Measurements from ENCODE around the gene INF2. TPM values are rescaled to one million over a fixed set of nuclear protein-coding genes. Genes with fewer than 3 reads are reported as not detected.

Gene INF2
- total and polyA plus RNA-seq, 2 donors (not counting 3 experiments of a cell fraction or from before 2014, with no cell fraction given), result 55.3 to 124 TPM

DNA sequence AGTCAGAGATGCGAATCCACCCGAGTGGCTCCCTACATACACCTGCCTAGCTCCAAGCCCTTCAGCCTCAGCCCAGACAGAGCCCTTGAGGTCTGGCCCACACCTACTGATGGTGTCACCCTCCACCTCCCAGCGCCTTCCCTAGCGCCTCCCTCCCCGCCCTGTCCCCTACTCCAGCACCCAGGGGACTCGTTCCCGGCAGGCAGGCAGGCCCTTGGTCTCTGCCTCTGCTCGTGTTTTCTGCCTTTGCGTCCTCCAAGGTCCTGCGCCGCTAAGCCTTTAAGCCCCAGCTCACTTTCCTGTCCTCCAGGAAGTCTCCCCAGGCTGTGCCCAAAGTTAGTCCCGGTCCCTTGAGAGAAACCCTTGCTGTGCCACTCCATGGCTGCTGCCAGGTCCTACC, 12.7 kb downstream of the INF2 start:
- Histone ChIP-seq H2AFZ (ENCODE audit: low read depth, low read length) (no peak overlapping the region), H3K4me3 (replicated peaks in 1 of 3; ENCODE audit: insufficient read depth in 1 of 3, low read depth in 1 of 3, low read length in 3 of 3) (no peak overlapping the region), H3K9me1 (replicated peaks; ENCODE audit: control insufficient read depth, extremely low read depth, insufficient read depth, low read length) (no peaks in the 10 kb centered on the region), H4K20me1 (replicated peaks; ENCODE audit: control insufficient read depth, extremely low read depth, insufficient read depth, low read length) (no peaks in the 10 kb centered on the region), H3K4me1 (ENCODE audit: control insufficient read depth, extremely low read depth, insufficient read depth, low read length) (no peaks in the 10 kb centered on the region), H3K36me3 (ENCODE audit: control insufficient read depth in 2 of 2, extremely low read depth in 1 of 2, insufficient read depth in 2 of 2, low read length in 2 of 2) (peaks cover 11 to 24% of the 10 kb centered on the region in 2 experiments), H3K9me3 (replicated peaks; ENCODE audit: control insufficient read depth, insufficient read depth, low read length) (no peaks in the 10 kb centered on the region), H3K9ac (replicated peaks; ENCODE audit: extremely low read depth, insufficient read depth, low read length) (no peak overlapping the region), H3K79me2 (ENCODE audit: control insufficient read depth, insufficient read depth, low read length) (peaks cover 36% of the 10 kb centered on the region), H3K27ac (ENCODE audit: insufficient read depth, low read depth, low read length) (no peak overlapping the region), H3K4me2 (ENCODE audit: insufficient read depth, low read length) (no peak overlapping the region), H3K27me3 (ENCODE audit: control insufficient read depth in 2 of 2, insufficient read depth in 2 of 2, low read length in 2 of 2) (no peaks in the 10 kb centered on the region)
- DNase-seq (ENCODE audit: low read depth, low spot score) (no peak), FAIRE-seq (no peak)
- dilution Hi-C loops (cut with MboI; ENCODE audit: extremely low pct_ligation_motif_present, low sequenced_read_pairs), result no loop called here
- no TSS peak for BruUV-seq (replicated peaks)
- POLR2A ChIA-PET, result no interaction called here
- CTCF ChIA-PET, result interaction anchor here (0.6 kb wide), 1 partner anchor 122 kb away, joined by 3 read pairs; the partner anchor contains the start of gene C14orf180
- intact Hi-C loops (cut with micrococcal nuclease), result no loop called here
- TF ChIP-seq POLR2A (IDR thresholded peaks at IDR 0.05; ENCODE audit: low read depth, low read length), result no peak
- no peak for TF ChIP-seq EZH2 (IDR thresholded peaks at IDR 0.05; ENCODE audit: borderline replicate concordance, low read depth, low read length, severe bottlenecking)
- no peak for TF ChIP-seq MYC (IDR thresholded peaks at IDR 0.05; ENCODE audit: low read depth, low read length)
- TF ChIP-seq FOS (IDR thresholded peaks at IDR 0.05; ENCODE audit: borderline replicate concordance, insufficient read depth, low read length), result no peak
- no peak for TF ChIP-seq GATA2 (IDR thresholded peaks at IDR 0.05; ENCODE audit: insufficient read depth, insufficient read length, low read depth, low read length)
- TF ChIP-seq, protein P1, sequence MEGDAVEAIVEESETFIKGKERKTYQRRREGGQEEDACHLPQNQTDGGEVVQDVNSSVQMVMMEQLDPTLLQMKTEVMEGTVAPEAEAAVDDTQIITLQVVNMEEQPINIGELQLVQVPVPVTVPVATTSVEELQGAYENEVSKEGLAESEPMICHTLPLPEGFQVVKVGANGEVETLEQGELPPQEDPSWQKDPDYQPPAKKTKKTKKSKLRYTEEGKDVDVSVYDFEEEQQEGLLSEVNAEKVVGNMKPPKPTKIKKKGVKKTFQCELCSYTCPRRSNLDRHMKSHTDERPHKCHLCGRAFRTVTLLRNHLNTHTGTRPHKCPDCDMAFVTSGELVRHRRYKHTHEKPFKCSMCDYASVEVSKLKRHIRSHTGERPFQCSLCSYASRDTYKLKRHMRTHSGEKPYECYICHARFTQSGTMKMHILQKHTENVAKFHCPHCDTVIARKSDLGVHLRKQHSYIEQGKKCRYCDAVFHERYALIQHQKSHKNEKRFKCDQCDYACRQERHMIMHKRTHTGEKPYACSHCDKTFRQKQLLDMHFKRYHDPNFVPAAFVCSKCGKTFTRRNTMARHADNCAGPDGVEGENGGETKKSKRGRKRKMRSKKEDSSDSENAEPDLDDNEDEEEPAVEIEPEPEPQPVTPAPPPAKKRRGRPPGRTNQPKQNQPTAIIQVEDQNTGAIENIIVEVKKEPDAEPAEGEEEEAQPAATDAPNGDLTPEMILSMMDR (IDR thresholded peaks at IDR 0.05; ENCODE audit: extremely low read depth in 1 of 2, insufficient read depth in 1 of 2, low read depth in 1 of 2, low read length in 2 of 2), result no peak
- TF ChIP-seq, protein P2, sequence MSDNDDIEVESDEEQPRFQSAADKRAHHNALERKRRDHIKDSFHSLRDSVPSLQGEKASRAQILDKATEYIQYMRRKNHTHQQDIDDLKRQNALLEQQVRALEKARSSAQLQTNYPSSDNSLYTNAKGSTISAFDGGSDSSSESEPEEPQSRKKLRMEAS (IDR thresholded peaks at IDR 0.05; ENCODE audit: insufficient read depth, insufficient read length), result no peak
- TF ChIP-seq POLR2AphosphoS5 (IDR thresholded peaks at IDR 0.05; ENCODE audit: insufficient read depth, low read depth, low read length), result no peak
- no peak for TF ChIP-seq JUN (IDR thresholded peaks at IDR 0.05; ENCODE audit: borderline replicate concordance, insufficient read depth, insufficient read length, low read depth)

Measured in endothelial cell of umbilical vein (primary cell).